Ovary (tissue), 3 donors: ENCODE data around the gene YWHAB.

Source experiments
- CTCF ChIP-seq, 3 donors: fragments of 450-650 bp in 2 of 3; fragments of 200-600 bp in 1 of 3; IDR thresholded peaks; one replicate each; pipeline versions ENCODE4 v1.5.1 to v1.8.0; 2016 to 2022; ENCODE audit warnings: antibody characterized with exemption in 3 of 3, mild to moderate bottlenecking in 1 of 3
- POLR2A ChIP-seq: fragments of 450-650 bp; IDR thresholded peaks from one replicate; pipeline ENCODE4 v1.6.1; 2017; ENCODE audit warnings: antibody characterized with exemption, mild to moderate bottlenecking, moderate library complexity
- donor health status: DM: no; HTN: no; CAD: no.

DNA sequence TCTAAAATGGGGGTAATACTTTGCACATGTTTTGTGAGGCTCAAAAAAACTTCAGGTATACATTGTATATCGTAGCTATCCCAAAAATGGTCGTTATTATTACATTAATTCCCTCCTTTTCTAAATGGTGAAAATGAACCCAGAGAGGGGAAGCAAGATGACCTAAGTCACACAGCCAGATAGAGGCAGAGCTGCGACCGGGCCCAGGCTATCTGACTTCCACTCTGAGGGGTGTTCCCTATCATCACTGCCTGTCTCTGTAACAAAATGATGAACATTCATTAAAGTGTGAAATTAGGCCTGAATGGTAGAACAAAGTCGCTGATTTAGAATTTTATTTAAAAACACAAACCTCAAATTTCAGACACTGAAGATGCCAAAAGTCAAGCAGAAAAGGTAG lies 46.0 kb upstream of the YWHAB start:
- TF ChIP-seq CTCF (IDR thresholded peaks at IDR 0.05) (no peak), POLR2A (no peak)
